IMR-90 (cell line): ENCODE results near the gene PKP4. TPM values are rescaled to one million over a fixed set of nuclear protein-coding genes. Genes with fewer than 3 reads are reported as not detected.
A peak's percentile ranks its signal among the peaks of the same experiment; 100 is the strongest.

Experiments
- ATAC-seq: fragments of 200-7000 bp; cut with Tn5 transposase; 2 replicates; pipeline ENCODE4 v1.9.1; 2020; ENCODE audit warnings: low read depth, mild to moderate bottlenecking, moderate library complexity
- BruUV-seq: library from RNA; stranded (reverse); fragments of 400-500 nt; replicated peaks from 2 replicates; lab custom pipeline; 2021; lab: Mats Ljungman, UMichigan
- CTCF ChIA-PET: fragments of 300-600 bp; formaldehyde crosslinking; extraction: SDS; loops from one replicate; lab custom pipeline; 2021; ENCODE audit warnings: antibody characterized with exemption; lab: Yijun Ruan, JAX
- POLR2A ChIA-PET: fragments of 300-600 bp; sonication (Branson Sonifier 250); formaldehyde crosslinking; loops from one replicate; lab custom pipeline; 2022; ENCODE audit warnings: antibody characterized with exemption; ENCODE audit not compliant: unreplicated experiment; lab: Charles Lee
- DNase-seq: peaks from one replicate; pipeline ENCODE4 v3.0.0; 2013
- H2AFZ ChIP-seq: replicated peaks from 2 replicates; pipeline ENCODE3; 2013; ENCODE audit warnings: low read length, mild to moderate bottlenecking; ENCODE audit not compliant: poor library complexity
- H2AK5ac ChIP-seq: 2 replicates; pipeline ENCODE4 v1.6.1; 2013; ENCODE audit warnings: low read depth, low read length, inconsistent platforms
- H2AK9ac ChIP-seq: replicated peaks from 2 replicates; pipeline ENCODE3; 2013; ENCODE audit warnings: mild to moderate bottlenecking, low read depth, low read length, moderate library complexity; ENCODE audit not compliant: poor library complexity
- H2BK120ac ChIP-seq: 2 replicates; pipeline ENCODE4 v1.6.1; 2013; ENCODE audit warnings: low read depth, low read length, inconsistent platforms
- H2BK15ac ChIP-seq: 3 replicates; pipeline ENCODE4 v1.6.1; 2013; ENCODE audit warnings: low read depth, low read length, inconsistent platforms
- H2BK20ac ChIP-seq: 2 replicates; pipeline ENCODE4 v1.6.1; 2013; ENCODE audit warnings: low read depth, mild to moderate bottlenecking, inconsistent platforms, low read length, moderate library complexity
- H2BK5ac ChIP-seq: 2 replicates; pipeline ENCODE4 v1.6.1; 2013; ENCODE audit warnings: mild to moderate bottlenecking, low read depth, low read length, inconsistent platforms; ENCODE audit not compliant: poor library complexity, severe bottlenecking
- H3K14ac ChIP-seq: replicated peaks from 2 replicates; pipeline ENCODE4 v1.6.1; 2013; ENCODE audit warnings: low read depth, low read length, inconsistent platforms
- H3K18ac ChIP-seq: 2 replicates; pipeline ENCODE4 v1.6.1; 2013; ENCODE audit warnings: low read depth, low read length, control low read depth
- H3K23ac ChIP-seq: 2 replicates; pipeline ENCODE4 v1.6.1; 2013; ENCODE audit warnings: low read depth, low read length, inconsistent platforms
- H3K27ac ChIP-seq: 2 replicates; pipeline ENCODE4 v1.5.1; 2013; ENCODE audit warnings: mild to moderate bottlenecking, control low read depth, low read length; ENCODE audit not compliant: insufficient read depth
- H3K27me3 ChIP-seq: 2 replicates; pipeline ENCODE4 v1.6.1; 2013; ENCODE audit warnings: low read length; ENCODE audit not compliant: control insufficient read depth, insufficient read depth
- H3K36me3 ChIP-seq: 2 replicates; pipeline ENCODE4 v1.6.1; 2013; ENCODE audit warnings: low read length, mixed read lengths; ENCODE audit not compliant: control insufficient read depth, insufficient read depth
- H3K4ac ChIP-seq: 2 replicates; pipeline ENCODE4 v1.6.1; 2013; ENCODE audit warnings: low read depth, low read length, inconsistent platforms
- H3K4me1 ChIP-seq: 2 replicates; pipeline ENCODE4 v1.6.1; 2013; ENCODE audit warnings: low read length, mixed read lengths; ENCODE audit not compliant: control insufficient read depth, insufficient read depth
- H3K4me2 ChIP-seq: 2 replicates; pipeline ENCODE4 v1.6.1; 2013; ENCODE audit warnings: low read depth, mild to moderate bottlenecking, control low read depth, low read length, moderate library complexity
- H3K4me3 ChIP-seq: 2 replicates; pipeline ENCODE4 v1.5.1; 2013; ENCODE audit warnings: low read depth, mild to moderate bottlenecking, control low read depth, low read length, moderate library complexity; ENCODE audit not compliant: insufficient read depth
- H3K56ac ChIP-seq: 2 replicates; pipeline ENCODE4 v1.6.1; 2013; ENCODE audit warnings: low read length, inconsistent platforms; ENCODE audit not compliant: insufficient read depth; ENCODE audit errors: extremely low read depth
- H3K79me1 ChIP-seq, 2 experiments: 2 replicates each; pipeline ENCODE4 v1.6.1; 2013; ENCODE audit warnings: low read length in 2 of 2, inconsistent platforms in 1 of 2, low read depth in 1 of 2
- H3K9ac ChIP-seq: 2 replicates; pipeline ENCODE4 v1.6.1; 2013; ENCODE audit warnings: low read depth, low read length, control low read depth
- H3K9me1 ChIP-seq: 2 replicates; pipeline ENCODE4 v1.6.1; 2013; ENCODE audit warnings: low read length, inconsistent platforms; ENCODE audit not compliant: insufficient read depth
- H3K9me3 ChIP-seq: 2 replicates; pipeline ENCODE4 v1.6.1; 2013; ENCODE audit warnings: low read length; ENCODE audit not compliant: control insufficient read depth, insufficient read depth
- H4K20me1 ChIP-seq: 2 replicates; pipeline ENCODE4 v1.6.1; 2013; ENCODE audit warnings: low read length, inconsistent platforms; ENCODE audit not compliant: insufficient read depth
- H4K5ac ChIP-seq: 2 replicates; pipeline ENCODE4 v1.6.1; 2013; ENCODE audit warnings: mild to moderate bottlenecking, low read depth, low read length, control low read depth
- H4K8ac ChIP-seq, 2 experiments: 2 replicates each; pipeline ENCODE4 v1.6.1; 2013; ENCODE audit warnings: low read depth in 2 of 2, low read length in 2 of 2, control low read depth in 1 of 2, inconsistent platforms in 1 of 2
- H4K91ac ChIP-seq: 2 replicates; pipeline ENCODE4 v1.6.1; 2013; ENCODE audit warnings: low read depth, low read length, inconsistent platforms; ENCODE audit not compliant: insufficient read depth
- BHLHE40 ChIP-seq: fragments of 150-350 bp; IDR thresholded peaks from 2 replicates; pipeline ENCODE4 v1.6.1; 2016; ENCODE audit warnings: mild to moderate bottlenecking, low read depth, low read length
- CEBPB ChIP-seq: IDR thresholded peaks from 2 replicates; pipeline ENCODE4 v1.6.1; 2012; ENCODE audit warnings: low read depth, low read length, improper control_type of control experiment
- CHD1 ChIP-seq: IDR thresholded peaks from 2 replicates; pipeline ENCODE4 v1.6.1; 2012; ENCODE audit warnings: low read depth, low read length, improper control_type of control experiment
- CTCF ChIP-seq: conservative IDR thresholded peaks from 2 replicates; pipeline ENCODE4 v1.5.1; 2012; ENCODE audit warnings: mild to moderate bottlenecking, low read depth, low read length, improper control_type of control experiment
- ELK1 ChIP-seq: fragments of 150-350 bp; IDR thresholded peaks from 2 replicates; pipeline ENCODE4 v1.6.1; 2016; ENCODE audit warnings: low read depth, mild to moderate bottlenecking, low read length, moderate library complexity, borderline replicate concordance
- FOS ChIP-seq: fragments of 150-350 bp; IDR thresholded peaks from 2 replicates; pipeline ENCODE4 v1.6.1; 2016; ENCODE audit warnings: low read depth, low read length
- MAFK ChIP-seq: IDR thresholded peaks from 2 replicates; pipeline ENCODE4 v1.6.1; 2012; ENCODE audit warnings: low read depth, low read length, improper control_type of control experiment
- MAZ ChIP-seq: IDR thresholded peaks from 2 replicates; pipeline ENCODE4 v1.6.1; 2012; ENCODE audit warnings: low read depth, mild to moderate bottlenecking, low read length, improper control_type of control experiment, moderate library complexity, borderline replicate concordance
- MXI1 ChIP-seq: IDR thresholded peaks from 2 replicates; pipeline ENCODE4 v1.6.1; 2012; ENCODE audit warnings: low read depth, mild to moderate bottlenecking, low read length, moderate library complexity, borderline replicate concordance
- NFE2L2 ChIP-seq: fragments of 150-350 bp; IDR thresholded peaks from 2 replicates; pipeline ENCODE4 v1.6.1; 2016; ENCODE audit warnings: low read depth, mild to moderate bottlenecking, low read length
- POLR2A ChIP-seq: IDR thresholded peaks from 2 replicates; pipeline ENCODE4 v1.6.1; 2012; ENCODE audit warnings: mild to moderate bottlenecking, low read depth, low read length
- RAD21 ChIP-seq: IDR thresholded peaks from 2 replicates; pipeline ENCODE4 v1.6.1; 2012; ENCODE audit warnings: low read length, improper control_type of control experiment
- RCOR1 ChIP-seq: IDR thresholded peaks from 2 replicates; pipeline ENCODE4 v1.6.1; 2012; ENCODE audit warnings: mild to moderate bottlenecking, low read length, improper control_type of control experiment; ENCODE audit not compliant: insufficient replicate concordance
- RFX5 ChIP-seq: IDR thresholded peaks from 2 replicates; pipeline ENCODE4 v1.8.0; 2012; ENCODE audit warnings: low read depth, mild to moderate bottlenecking, low read length, moderate library complexity
- SMC3 ChIP-seq: fragments of 150-350 bp; IDR thresholded peaks from 2 replicates; pipeline ENCODE4 v1.6.1; 2016; ENCODE audit warnings: low read depth, mild to moderate bottlenecking, antibody characterized with exemption, low read length, moderate library complexity
- USF2 ChIP-seq: fragments of 150-350 bp; IDR thresholded peaks from 2 replicates; pipeline ENCODE4 v1.6.1; 2017; ENCODE audit warnings: mild to moderate bottlenecking, antibody characterized with exemption, low read length, low read depth
- WGBS, 2 experiments: methylation state at CpG; one replicate each; pipeline versions ENCODE4 v1.1.5 to v1.1.7; 2013; ENCODE audit warnings: missing lambda C conversion rate in 2 of 2; ENCODE audit not compliant: insufficient read length in 1 of 2; ENCODE audit errors: extremely low coverage in 2 of 2; 5-methylcytosine and 5-hydroxymethylcytosine counted together
- dilution Hi-C: fragments of 300-500 bp; cut with HindIII; formaldehyde crosslinking; loops from one replicate; pipeline ENCODE4 v1.14.3; 2018; ENCODE audit warnings: low sequenced_read_pairs; ENCODE audit not compliant: unreplicated experiment
- in situ Hi-C: fragments of 300-500 bp; cut with MboI; formaldehyde crosslinking; loops from 3 replicates; pipeline ENCODE4 v1.14.3; 2019; ENCODE audit warnings: low sequenced_read_pairs, inconsistent platforms, mixed read lengths
- intact Hi-C: fragments of 100-400 bp; cut with micrococcal nuclease; formaldehyde crosslinking; loops from 2 replicates; pipeline ENCODE4 v1.10.0; 2022
- polyA plus RNA-seq, 3 experiments: library from polyadenylated mRNA; depleted of rRNA; stranded (reverse); fragments of >200 nt; gene quantifications; 2 replicates each; pipeline ENCODE4 v1.2.3, GENCODE V29; 2012; ENCODE audit warnings: low replicate concordance in 1 of 3
- total RNA-seq: library from RNA; depleted of rRNA; stranded (reverse); fragments of >200 nt; gene quantifications from 2 replicates; pipeline ENCODE4 v1.2.3, GENCODE V29; 2012

PKP4 gene
- total and polyA plus RNA-seq, 2 of the 4 experiments (the other 2 are of a cell fraction), result 20.1 to 37.8 TPM

GRCh38 chr2:158543957-158544356 lies 87.2 kb downstream of the PKP4 start:
- intact Hi-C loops, result loop anchor here (10.0 kb wide), 1 partner anchor 191 kb away; no protein-coding TSS in a partner anchor
- no peak overlapping the region for H3K4me3 ChIP-seq
- no peaks in the 10 kb centered on the region for H3K9me3 ChIP-seq
- H3K9me1 ChIP-seq, result no peaks in the 10 kb centered on the region; the same call in 1 of the 2 replicates
- no peak overlapping the region for H4K91ac ChIP-seq
- H3K4me2 ChIP-seq, result no peak overlapping the region
- ATAC-seq, result no peak
- POLR2A ChIA-PET, result no interaction called here
- TF ChIP-seq BHLHE40, result no peak
- TF ChIP-seq RAD21, result no peak
- TF ChIP-seq MAFK, result no peak
- no peak for TF ChIP-seq CTCF
- TF ChIP-seq RCOR1, result no peak
- no peak for TF ChIP-seq FOS
- TF ChIP-seq CHD1, result no peak
- no peak for TF ChIP-seq CEBPB
- no peak for TF ChIP-seq POLR2A
- TF ChIP-seq USF2, result no peak
- TF ChIP-seq RFX5, result no peak
- TF ChIP-seq MAZ, result no peak
- TF ChIP-seq SMC3, result no peak
- no peak for TF ChIP-seq ELK1
- no peak for TF ChIP-seq NFE2L2
- TF ChIP-seq MXI1, result no peak
- WGBS, 2 experiments, result no CpG with 5 or more reads among the region's 2 CpGs
- H4K20me1 ChIP-seq, result no peaks in the 10 kb centered on the region
- no peak overlapping the region for H3K27ac ChIP-seq
- H2AFZ ChIP-seq, result no peak overlapping the region
- CTCF ChIA-PET, result no interaction called here
- H3K4ac ChIP-seq, result no peak overlapping the region
- no TSS peak for BruUV-seq
- peaks cover under 1% of the 10 kb centered on the region; the same call in 1 of the 2 replicates for H3K36me3 ChIP-seq
- no peak overlapping the region for H2BK20ac ChIP-seq
- H3K9ac ChIP-seq, result no peak overlapping the region
- no peaks in the 10 kb centered on the region; the same call in 1 of the 2 replicates for H3K4me1 ChIP-seq
- no peaks in the 10 kb centered on the region for H3K27me3 ChIP-seq
- no peak overlapping the region for H3K14ac ChIP-seq
- H2BK5ac ChIP-seq, result no peak overlapping the region
- dilution Hi-C loops, result no loop called here
- H4K5ac ChIP-seq, result no peak overlapping the region
- DNase-seq, result no peak
- no peak overlapping the region for H2AK9ac ChIP-seq
- in situ Hi-C loops, result no loop called here
- no peak overlapping the region for H2BK120ac ChIP-seq
- H4K8ac ChIP-seq, result no peak overlapping the region
- H3K79me1 ChIP-seq, result peaks cover 4 to 11% of the 10 kb centered on the region in 2 experiments; a peak in 2 of 4 replicates
- no peak overlapping the region for H2BK15ac ChIP-seq
- H3K18ac ChIP-seq, result no peak overlapping the region
- no peak overlapping the region for H3K56ac ChIP-seq
- H3K23ac ChIP-seq, result 0 out of 2 replicates have a peak overlapping the region, but pooled peaks have one; percentile 15
- no peak overlapping the region for H2AK5ac ChIP-seq
